Hepatocyte (in vitro differentiated cells): Measurements from ENCODE around the gene CD163.

Experiments used
- EZH2 ChIP-seq: fragments of 200-600 bp; sonication (generic); IDR thresholded peaks from 2 replicates; pipeline ENCODE4 v1.6.1; 2016; ENCODE audit warnings: antibody characterized with exemption, mild to moderate bottlenecking, borderline replicate concordance
- TF ChIP-seq, protein P1 (sequence below): fragments of 200-600 bp; sonication (generic); IDR thresholded peaks from 2 replicates; pipeline ENCODE4 v1.5.1; 2016; ENCODE audit warnings: antibody characterized with exemption, mild to moderate bottlenecking; ENCODE audit not compliant: poor library complexity

- TF ChIP-seq, protein P1, sequence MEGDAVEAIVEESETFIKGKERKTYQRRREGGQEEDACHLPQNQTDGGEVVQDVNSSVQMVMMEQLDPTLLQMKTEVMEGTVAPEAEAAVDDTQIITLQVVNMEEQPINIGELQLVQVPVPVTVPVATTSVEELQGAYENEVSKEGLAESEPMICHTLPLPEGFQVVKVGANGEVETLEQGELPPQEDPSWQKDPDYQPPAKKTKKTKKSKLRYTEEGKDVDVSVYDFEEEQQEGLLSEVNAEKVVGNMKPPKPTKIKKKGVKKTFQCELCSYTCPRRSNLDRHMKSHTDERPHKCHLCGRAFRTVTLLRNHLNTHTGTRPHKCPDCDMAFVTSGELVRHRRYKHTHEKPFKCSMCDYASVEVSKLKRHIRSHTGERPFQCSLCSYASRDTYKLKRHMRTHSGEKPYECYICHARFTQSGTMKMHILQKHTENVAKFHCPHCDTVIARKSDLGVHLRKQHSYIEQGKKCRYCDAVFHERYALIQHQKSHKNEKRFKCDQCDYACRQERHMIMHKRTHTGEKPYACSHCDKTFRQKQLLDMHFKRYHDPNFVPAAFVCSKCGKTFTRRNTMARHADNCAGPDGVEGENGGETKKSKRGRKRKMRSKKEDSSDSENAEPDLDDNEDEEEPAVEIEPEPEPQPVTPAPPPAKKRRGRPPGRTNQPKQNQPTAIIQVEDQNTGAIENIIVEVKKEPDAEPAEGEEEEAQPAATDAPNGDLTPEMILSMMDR, result no peak
- TF ChIP-seq EZH2, result no peak
Observed at GRCh38 chr12:7542046-7542445, 38.5 kb upstream of the CD163 start.
